Fibroblast of lung (primary cell): Measurements from ENCODE around the gene TBX15.

Experiments used
- EZH2 ChIP-seq: IDR thresholded peaks from 2 replicates; pipeline ENCODE4 v1.5.1; 2012; ENCODE audit warnings: low read length, control low read depth, mild to moderate bottlenecking; ENCODE audit errors: missing control alignments
- TF ChIP-seq, protein P1 (sequence below), 2 donors: IDR thresholded peaks in 1 of 2; conservative IDR thresholded peaks in 1 of 2; 1 replicate in 1 of 2; 2 replicates in 1 of 2; pipeline ENCODE4 v1.5.1; 2011 to 2012; ENCODE audit warnings: low read length in 2 of 2, control low read depth in 1 of 2, inconsistent platforms in 1 of 2, low read depth in 1 of 2, mild to moderate bottlenecking in 1 of 2

DNA sequence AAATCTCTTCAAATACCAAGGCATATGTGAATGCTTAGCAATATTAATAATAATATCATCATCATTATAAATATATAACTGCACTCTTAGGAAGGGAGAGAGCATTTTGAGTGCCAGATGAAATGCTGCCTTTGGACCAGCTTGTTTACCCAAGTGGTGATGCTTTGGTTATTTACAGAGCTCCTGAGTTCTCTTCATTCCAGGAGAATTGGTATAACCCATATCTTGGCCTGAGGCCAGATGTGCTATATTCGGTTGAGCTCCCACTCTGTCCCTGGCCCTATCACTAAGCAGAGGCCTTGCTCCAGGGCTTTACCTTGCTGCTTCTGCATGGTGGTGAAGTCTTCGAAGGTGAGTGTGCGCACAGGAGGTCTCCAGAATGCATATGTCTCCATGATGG lies 89.4 kb downstream of the TBX15 start:
- TF ChIP-seq, protein P1, sequence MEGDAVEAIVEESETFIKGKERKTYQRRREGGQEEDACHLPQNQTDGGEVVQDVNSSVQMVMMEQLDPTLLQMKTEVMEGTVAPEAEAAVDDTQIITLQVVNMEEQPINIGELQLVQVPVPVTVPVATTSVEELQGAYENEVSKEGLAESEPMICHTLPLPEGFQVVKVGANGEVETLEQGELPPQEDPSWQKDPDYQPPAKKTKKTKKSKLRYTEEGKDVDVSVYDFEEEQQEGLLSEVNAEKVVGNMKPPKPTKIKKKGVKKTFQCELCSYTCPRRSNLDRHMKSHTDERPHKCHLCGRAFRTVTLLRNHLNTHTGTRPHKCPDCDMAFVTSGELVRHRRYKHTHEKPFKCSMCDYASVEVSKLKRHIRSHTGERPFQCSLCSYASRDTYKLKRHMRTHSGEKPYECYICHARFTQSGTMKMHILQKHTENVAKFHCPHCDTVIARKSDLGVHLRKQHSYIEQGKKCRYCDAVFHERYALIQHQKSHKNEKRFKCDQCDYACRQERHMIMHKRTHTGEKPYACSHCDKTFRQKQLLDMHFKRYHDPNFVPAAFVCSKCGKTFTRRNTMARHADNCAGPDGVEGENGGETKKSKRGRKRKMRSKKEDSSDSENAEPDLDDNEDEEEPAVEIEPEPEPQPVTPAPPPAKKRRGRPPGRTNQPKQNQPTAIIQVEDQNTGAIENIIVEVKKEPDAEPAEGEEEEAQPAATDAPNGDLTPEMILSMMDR (conservative IDR thresholded peaks at IDR 0.05 in 1 of 2, IDR thresholded peaks at IDR 0.05 in 1 of 2; ENCODE audit: low read depth in 1 of 2, low read length in 2 of 2), result no peak
- TF ChIP-seq EZH2, result no peak
